Stimulated activated effector memory CD8-positive, alpha-beta T cell treated with anti-CD3 and anti-CD28 coated beads, Interleukin-12 subunit alpha, Interleukin-12 subunit beta, amount 100 ng/mL, for 72 hours (primary cell): ENCODE results near the gene CDH7.

Source experiments
- ATAC-seq: fragments of 150-1000 bp; cut with Tn5 transposase; 2 replicates; pipeline ENCODE4 v1.10.0; 2021
- DNase-seq, 2 donors: peaks; one replicate each; pipeline ENCODE4 v3.0.0; 2021 to 2022; ENCODE audit warnings: low spot score in 2 of 2
- H3K27ac Mint-ChIP-seq: one replicate; pipeline ENCODE4 v1.8.0; 2022; ENCODE audit warnings: mild to moderate bottlenecking, mixed read lengths
- H3K36me3 Mint-ChIP-seq: one replicate; pipeline ENCODE4 v1.8.0; 2022; ENCODE audit warnings: mild to moderate bottlenecking, mixed read lengths
- H3K4me1 Mint-ChIP-seq: one replicate; pipeline ENCODE4 v1.8.0; 2022; ENCODE audit warnings: mixed read lengths
- H3K4me3 Mint-ChIP-seq: one replicate; pipeline ENCODE4 v1.8.0; 2022; ENCODE audit warnings: mild to moderate bottlenecking, mixed read lengths
- H3K9me3 Mint-ChIP-seq: one replicate; pipeline ENCODE4 v1.8.0; 2022; ENCODE audit warnings: mixed read lengths

The CDH7 gene, protein sequence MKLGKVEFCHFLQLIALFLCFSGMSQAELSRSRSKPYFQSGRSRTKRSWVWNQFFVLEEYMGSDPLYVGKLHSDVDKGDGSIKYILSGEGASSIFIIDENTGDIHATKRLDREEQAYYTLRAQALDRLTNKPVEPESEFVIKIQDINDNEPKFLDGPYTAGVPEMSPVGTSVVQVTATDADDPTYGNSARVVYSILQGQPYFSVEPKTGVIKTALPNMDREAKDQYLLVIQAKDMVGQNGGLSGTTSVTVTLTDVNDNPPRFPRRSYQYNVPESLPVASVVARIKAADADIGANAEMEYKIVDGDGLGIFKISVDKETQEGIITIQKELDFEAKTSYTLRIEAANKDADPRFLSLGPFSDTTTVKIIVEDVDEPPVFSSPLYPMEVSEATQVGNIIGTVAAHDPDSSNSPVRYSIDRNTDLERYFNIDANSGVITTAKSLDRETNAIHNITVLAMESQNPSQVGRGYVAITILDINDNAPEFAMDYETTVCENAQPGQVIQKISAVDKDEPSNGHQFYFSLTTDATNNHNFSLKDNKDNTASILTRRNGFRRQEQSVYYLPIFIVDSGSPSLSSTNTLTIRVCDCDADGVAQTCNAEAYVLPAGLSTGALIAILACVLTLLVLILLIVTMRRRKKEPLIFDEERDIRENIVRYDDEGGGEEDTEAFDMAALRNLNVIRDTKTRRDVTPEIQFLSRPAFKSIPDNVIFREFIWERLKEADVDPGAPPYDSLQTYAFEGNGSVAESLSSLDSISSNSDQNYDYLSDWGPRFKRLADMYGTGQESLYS

GRCh38 chr18:65750389-65751154 lies at the start of gene CDH7:
Gene CDH7, plus strand, starts transcription at chr18:65751012. Its CDS starts 11,831 bp downstream, at chr18:65762843.
- Mint-ChIP-seq H3K9me3 (peaks cover 7% of the 10 kb centered on the region), H3K4me3 (no peak within 1 kb of the TSS), H3K27ac (no peak within 1 kb of the TSS), H3K36me3 (no peaks in the 10 kb centered on the region), H3K4me1 (no peaks in the 10 kb centered on the region)
- DNase-seq (no peak), ATAC-seq (no peak)

DNA sequence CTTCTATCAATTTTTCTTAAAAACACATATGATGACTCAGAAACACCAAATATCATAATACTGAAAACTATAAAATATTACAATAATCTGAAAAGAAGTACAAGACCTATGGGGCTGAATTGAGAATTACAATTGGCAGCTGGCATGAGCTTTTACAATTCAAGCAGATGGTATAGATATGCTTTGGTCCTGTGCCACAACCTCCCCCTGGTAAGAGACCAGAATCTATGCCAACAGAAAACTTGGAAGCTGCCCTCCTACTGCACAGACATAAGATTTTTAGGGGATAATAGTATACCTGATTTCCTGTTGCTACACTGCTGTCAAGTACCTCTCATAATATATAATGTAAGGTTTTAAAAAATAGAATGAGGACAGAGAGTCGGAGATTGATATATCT lies 46.8 kb upstream of the CDH7 start:
- ATAC-seq: no peak
- no peak overlapping the region for H3K4me3 Mint-ChIP-seq
- H3K27ac Mint-ChIP-seq: no peak overlapping the region
- no peaks in the 10 kb centered on the region for H3K36me3 Mint-ChIP-seq
- no peak for DNase-seq
- H3K4me1 Mint-ChIP-seq: no peaks in the 10 kb centered on the region
- peaks cover 17% of the 10 kb centered on the region for H3K9me3 Mint-ChIP-seq

DNA sequence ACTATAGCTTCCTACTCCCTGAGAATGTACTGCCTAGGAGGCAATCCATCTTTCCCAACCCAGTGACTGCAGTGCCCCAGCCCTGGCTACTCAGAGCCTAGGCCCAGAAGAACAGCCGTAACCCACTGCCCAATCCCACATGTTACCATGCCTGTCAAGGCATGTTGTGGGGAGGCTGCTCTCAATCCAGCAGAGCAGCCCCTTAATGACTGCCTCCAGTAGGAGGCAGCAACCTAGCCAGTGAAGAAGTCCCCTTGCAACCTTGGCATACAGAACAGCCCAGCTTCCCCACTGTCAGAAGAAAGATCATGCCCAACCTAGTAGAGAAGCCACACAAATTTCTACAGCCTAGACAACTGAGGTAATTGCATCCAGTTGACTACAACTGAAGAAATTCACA lies 44.2 kb upstream of the CDH7 start:
- Mint-ChIP-seq H3K4me1 (no peaks in the 10 kb centered on the region), H3K9me3 (peaks cover 22% of the 10 kb centered on the region), H3K36me3 (no peaks in the 10 kb centered on the region), H3K4me3 (no peak overlapping the region), H3K27ac (no peak overlapping the region)
- ATAC-seq (peak; percentile 28), DNase-seq (no peak)

DNA sequence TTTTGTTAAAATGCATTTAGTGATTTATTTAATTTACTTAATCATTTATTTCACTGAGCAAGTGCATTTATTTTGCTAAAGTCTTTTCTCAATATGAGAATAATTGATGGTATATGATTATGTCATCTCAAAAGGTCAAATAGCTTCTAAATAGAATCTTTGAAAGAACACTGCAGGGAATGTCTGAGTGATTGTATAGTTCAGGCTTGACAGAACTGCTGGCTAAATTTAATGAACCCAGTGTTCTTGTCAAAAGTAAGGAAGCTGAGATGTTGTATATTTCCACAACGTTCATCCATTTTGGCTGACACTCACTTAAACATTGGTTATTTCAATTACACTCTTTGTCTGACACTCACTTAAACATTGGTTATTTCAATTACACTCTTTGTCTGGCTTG lies 39.3 kb upstream of the CDH7 start:
- Mint-ChIP-seq H3K4me3 (no peak overlapping the region), H3K4me1 (no peaks in the 10 kb centered on the region), H3K36me3 (no peaks in the 10 kb centered on the region), H3K27ac (no peak overlapping the region), H3K9me3 (peaks cover 20% of the 10 kb centered on the region)
- ATAC-seq (no peak), DNase-seq (no peak)

DNA sequence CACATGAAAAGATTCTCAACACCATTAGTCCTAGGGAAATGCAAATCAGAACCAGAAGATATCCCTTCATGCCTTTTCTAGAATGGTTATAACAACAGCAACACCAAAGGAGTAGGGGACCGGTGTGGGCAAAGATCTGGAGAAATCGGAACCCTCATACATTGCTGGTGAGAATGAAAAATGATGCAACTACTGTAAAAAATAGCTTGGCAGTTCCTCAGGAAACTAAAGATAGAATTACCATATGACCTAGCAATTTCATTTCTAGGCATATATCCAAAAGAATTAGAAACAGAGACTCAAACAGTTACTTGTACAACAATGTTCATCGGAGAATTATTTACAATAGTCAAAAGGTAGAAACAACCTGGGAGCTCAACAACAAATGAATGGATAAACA lies 29.2 kb upstream of the CDH7 start:
- no peak for ATAC-seq

GRCh38 chr18:65725251-65726050 lies 25.4 kb upstream of the CDH7 start:
- ATAC-seq (no peak), DNase-seq (no peak)
- no peaks in the 10 kb centered on the region for H3K4me1 Mint-ChIP-seq
- no peaks in the 10 kb centered on the region for H3K36me3 Mint-ChIP-seq
- no peak overlapping the region for H3K4me3 Mint-ChIP-seq
- peaks cover 27% of the 10 kb centered on the region for H3K9me3 Mint-ChIP-seq
- no peak overlapping the region for H3K27ac Mint-ChIP-seq

More for the DNA sequence above, 29.2 kb upstream of the CDH7 start:
- Mint-ChIP-seq H3K36me3 (no peaks in the 10 kb centered on the region), H3K9me3 (peaks cover 18% of the 10 kb centered on the region), H3K4me3 (no peak overlapping the region), H3K4me1 (no peaks in the 10 kb centered on the region), H3K27ac (no peak overlapping the region)
- DNase-seq: no peak

- no peaks in the 10 kb centered on the region for H3K4me1 Mint-ChIP-seq
- H3K9me3 Mint-ChIP-seq: peaks cover 16% of the 10 kb centered on the region
- no peak overlapping the region for H3K27ac Mint-ChIP-seq
- H3K4me3 Mint-ChIP-seq: no peak overlapping the region
- ATAC-seq (no peak), DNase-seq (no peak)
- no peaks in the 10 kb centered on the region for H3K36me3 Mint-ChIP-seq
Observed at GRCh38 chr18:65735155-65735554, 15.7 kb upstream of the CDH7 start.

GRCh38 chr18:65737471-65737955 lies 13.3 kb upstream of the CDH7 start:
- no peak for DNase-seq
- Mint-ChIP-seq H3K4me3 (no peak overlapping the region), H3K4me1 (no peaks in the 10 kb centered on the region), H3K36me3 (no peaks in the 10 kb centered on the region), H3K9me3 (peaks cover 17% of the 10 kb centered on the region), H3K27ac (no peak overlapping the region)
- ATAC-seq: no peak

DNA sequence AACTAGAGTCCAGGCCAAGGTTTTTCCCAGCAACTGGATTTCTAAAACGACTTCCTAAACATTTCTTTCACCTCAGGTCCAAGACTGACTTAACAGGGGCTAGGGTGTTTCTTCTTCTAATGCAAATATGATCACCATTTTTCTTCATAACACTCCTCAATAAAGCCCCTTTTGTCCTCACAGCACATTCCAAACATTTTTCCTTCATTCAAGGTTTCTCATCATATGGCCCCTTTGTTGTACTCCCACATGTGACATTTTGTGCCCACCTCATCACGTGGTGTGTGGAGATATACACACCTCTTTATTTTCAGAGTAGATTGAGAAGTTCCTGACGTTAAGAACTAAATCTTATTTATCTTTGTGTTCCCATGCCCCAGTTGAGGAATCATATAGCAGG lies 3.9 kb upstream of the CDH7 start:
- DNase-seq (no peak), ATAC-seq (no peak)
- Mint-ChIP-seq H3K4me1 (no peaks in the 10 kb centered on the region), H3K9me3 (no peaks in the 10 kb centered on the region), H3K4me3 (no peak overlapping the region), H3K27ac (no peak overlapping the region), H3K36me3 (no peaks in the 10 kb centered on the region)

DNA sequence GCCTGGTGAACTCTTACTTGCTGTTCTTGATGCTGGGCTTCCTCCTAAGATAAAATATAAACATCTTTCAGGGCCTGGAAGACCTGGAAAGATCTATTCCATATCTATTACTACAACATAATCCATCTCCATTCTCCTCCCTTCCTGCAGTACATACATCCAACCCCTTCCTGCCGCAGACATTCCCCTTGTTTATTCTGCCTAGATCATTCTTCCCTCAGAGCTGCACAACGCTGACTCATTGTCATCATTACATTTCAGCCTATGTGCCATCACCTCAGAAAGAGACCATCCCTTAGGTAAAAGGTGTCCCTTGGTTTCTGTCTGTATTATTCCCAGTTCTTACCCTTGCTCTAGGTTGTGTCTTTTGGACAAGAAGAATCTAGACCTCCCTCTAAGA lies 2.5 kb upstream of the CDH7 start:
- ATAC-seq (no peak), DNase-seq (no peak)
- Mint-ChIP-seq H3K27ac (no peak overlapping the region), H3K4me1 (no peaks in the 10 kb centered on the region), H3K4me3 (no peak overlapping the region), H3K9me3 (peaks cover 1% of the 10 kb centered on the region), H3K36me3 (no peaks in the 10 kb centered on the region)

DNA sequence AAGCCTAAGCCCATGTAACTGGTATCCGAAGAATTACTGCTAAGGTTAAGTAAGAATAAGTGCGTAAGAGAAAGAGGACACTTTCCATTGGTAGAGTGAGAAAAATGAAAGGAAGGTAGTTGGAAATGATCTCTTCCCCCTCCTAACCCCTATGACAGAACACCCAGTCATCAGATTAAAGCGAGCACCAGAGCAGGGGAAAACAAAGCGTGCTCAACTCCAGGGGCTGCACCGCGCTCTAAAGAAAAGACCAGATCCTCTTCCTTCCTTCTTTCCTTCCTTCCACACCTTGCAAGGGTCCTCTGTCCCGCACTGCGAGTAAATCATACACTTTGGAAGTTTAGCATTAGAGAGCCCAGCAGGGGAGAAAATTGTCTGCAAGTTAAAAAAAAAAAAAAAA lies 971 bp upstream of the CDH7 start:
- H3K4me3 Mint-ChIP-seq: no peak overlapping the region
- H3K36me3 Mint-ChIP-seq: no peaks in the 10 kb centered on the region
- ATAC-seq (no peak), DNase-seq (no peak)
- no peaks in the 10 kb centered on the region for H3K4me1 Mint-ChIP-seq
- no peak overlapping the region for H3K27ac Mint-ChIP-seq
- peaks cover 7% of the 10 kb centered on the region for H3K9me3 Mint-ChIP-seq

GRCh38 chr18:65751155-65752085 lies 608 bp downstream of the CDH7 start:
- no peak overlapping the region for H3K27ac Mint-ChIP-seq
- ATAC-seq (no peak), DNase-seq (no peak)
- no peaks in the 10 kb centered on the region for H3K4me1 Mint-ChIP-seq
- H3K36me3 Mint-ChIP-seq: no peaks in the 10 kb centered on the region
- peaks cover 7% of the 10 kb centered on the region for H3K9me3 Mint-ChIP-seq
- no peak overlapping the region for H3K4me3 Mint-ChIP-seq

- DNase-seq (no peak), ATAC-seq (no peak)
- H3K36me3 Mint-ChIP-seq: no peaks in the 10 kb centered on the region
- H3K27ac Mint-ChIP-seq: no peak overlapping the region
- H3K4me1 Mint-ChIP-seq: no peaks in the 10 kb centered on the region
- H3K4me3 Mint-ChIP-seq: no peak overlapping the region
- H3K9me3 Mint-ChIP-seq: peaks cover 7% of the 10 kb centered on the region
Observed at GRCh38 chr18:65752625-65753325, 2.0 kb downstream of the CDH7 start.
